Putamen (tissue), 1 donor: ENCODE measurements around the gene TCF7.

Experiments
- DNase-seq: peaks from one replicate; pipeline ENCODE4 v3.0.0-alpha.2; 2016; ENCODE audit warnings: low spot score

The TCF7 gene

DNA sequence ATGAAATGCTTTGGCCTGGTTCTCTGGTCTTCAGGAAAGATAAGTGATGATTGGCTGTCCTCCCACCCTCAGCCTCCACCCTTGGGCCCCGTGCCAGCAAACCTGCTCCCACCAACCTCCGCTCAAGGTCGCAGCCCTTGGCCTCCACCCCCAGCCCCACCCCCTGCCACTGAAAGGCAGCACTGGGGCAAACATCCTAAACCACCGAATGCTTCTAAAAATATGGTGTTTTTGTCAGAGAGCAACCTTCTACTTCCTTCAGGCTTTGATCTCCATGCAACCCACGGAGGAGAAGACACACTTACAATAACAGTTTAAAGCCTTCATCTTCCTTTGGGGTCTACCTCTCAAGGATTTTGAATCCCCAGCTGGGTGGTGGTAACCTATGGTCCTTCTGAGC lies 24.0 kb upstream of the TCF7 start:
- DNase-seq: no peak

DNA sequence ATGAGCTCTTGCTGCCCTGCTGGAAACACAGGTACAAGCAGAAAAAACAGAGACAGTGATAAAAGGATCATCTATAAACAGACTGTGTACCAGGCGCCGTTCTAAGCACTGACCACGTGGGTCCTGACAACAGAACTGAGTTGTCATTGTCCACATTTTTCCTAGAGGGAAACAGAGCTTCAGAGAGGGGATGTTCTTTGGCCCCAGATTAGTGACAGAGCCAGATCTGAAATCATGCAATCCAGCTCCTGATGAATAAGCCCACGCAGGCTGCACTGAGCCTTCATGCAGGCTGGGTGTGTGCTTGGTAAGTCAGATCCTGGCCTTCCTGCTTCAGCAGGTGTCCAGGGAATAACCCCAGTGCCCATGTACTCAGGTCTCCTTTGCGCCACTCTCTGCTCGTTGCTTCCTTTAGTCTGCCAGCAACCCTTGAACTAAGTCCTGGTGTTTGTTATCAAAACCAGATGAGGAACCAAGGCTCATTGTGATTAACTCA lies 22.8 kb upstream of the TCF7 start:
- no peak for DNase-seq

DNA sequence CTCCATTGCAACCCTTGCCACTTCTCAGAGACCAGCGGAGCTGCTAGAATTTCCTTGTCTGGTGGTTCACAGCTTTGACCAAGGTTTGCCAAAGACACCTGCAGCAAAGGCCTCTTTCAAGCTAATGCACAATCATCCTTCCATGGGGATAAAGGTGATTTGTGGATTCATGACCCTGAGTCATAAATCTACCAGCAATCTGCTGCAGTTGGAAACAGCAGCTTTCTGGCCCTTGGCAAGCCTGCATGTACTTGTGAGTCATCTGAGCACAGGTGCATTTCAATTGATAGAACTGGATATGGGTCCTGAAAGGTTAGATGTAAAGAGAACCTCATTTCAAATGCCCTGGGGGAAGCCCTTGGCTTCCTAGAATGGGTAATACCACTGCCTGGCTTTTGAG lies 21.6 kb upstream of the TCF7 start:
- no peak for DNase-seq

DNA sequence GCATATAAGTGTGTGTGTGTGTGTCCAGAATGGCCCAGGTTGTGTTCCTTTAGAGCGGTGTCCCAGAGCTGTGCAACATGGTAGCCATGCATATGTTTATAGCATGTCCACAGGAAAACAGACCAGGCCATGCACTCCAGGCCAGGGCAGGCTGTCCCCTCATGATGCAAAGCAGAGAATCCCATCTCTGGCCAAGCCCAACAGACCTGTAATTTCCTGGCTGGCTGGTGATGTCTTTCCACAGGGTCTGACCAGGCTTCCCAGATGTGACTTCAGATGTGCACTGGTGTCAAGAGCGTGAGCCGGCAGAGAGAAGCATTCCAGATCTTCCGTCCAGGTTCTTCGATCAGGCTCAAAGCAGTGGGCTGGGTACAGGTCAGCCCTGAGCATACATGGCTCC lies 21.1 kb upstream of the TCF7 start:
- no peak for DNase-seq

DNA sequence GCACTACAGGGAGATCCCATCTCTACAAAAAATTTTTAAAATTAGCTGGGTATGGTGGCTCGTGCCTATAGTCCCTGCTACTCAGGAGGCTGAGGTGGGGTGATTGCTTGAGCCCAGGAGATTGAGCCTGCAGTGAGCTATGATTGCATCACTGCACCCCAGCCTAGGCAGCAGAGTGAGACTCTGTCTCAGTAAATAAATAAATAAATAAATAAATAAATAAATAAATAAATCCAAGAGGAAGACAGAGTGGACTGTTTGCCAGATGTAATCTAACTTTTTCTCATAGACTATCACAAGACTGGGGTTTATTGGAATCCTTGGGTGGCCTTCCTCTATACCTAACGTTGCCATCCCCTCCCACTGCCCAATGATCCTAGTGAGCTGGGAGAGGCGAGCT lies 19.2 kb upstream of the TCF7 start:
- no peak for DNase-seq

DNA sequence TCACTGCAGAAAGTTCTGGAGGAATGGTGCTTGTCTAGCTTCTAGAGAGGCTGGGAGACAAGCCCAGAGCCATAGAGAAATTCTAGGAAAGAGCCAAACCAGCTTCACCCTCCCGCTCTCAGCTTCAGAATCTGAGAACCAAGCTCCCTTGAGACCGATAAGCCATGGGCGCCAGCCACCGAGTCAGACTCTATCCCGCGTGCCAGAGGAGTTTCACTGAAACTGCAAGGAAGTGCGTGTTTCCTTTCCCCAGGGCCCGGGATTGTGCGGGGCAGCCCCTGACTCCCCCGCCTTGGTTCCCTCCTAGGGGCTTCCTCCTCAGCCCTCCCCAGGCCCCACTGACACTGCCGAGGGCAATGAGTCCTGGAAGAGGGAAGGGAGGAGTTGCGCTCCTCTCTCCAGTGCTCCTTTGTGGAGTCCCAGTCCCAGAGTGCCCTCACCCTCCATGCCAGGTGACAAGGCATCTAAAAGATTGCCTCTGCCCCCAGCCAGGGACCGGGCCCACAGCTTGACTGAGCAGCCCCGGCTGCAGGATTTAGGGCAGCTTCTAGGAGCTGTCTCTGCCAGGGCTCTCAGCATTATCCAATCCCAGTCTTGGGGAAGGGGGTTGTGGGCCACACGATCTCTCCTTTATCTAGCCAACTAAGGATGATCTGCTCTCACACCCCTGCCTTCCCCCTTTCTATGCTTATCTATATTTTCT lies 18.4 kb upstream of the TCF7 start:
- DNase-seq: no peak

DNA sequence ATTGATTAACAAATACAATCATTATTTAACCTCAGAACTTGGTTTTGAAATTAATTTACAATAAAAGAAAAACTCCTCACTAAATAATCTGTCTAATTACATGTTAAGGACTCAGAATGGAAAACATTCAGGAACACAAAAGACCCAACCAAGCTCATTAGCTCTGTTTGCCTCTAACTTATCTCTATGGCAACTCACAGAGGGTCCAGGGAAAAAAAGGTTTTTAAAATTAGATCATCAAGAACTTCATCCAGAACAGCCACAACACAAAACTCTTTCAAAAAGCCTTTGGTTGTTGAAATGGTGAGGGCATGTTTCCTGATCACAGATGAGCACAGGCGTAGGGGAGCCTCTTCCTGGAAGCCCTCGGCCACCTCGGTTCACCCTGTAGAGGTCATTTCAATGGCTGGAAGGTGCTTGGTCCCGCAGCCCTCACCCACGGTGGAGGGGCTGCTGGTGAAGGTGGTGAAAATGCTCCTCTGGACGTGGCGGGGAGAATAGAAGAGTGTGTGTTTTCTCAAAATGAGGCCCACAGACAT lies 17.2 kb upstream of the TCF7 start:
- DNase-seq: no peak

DNA sequence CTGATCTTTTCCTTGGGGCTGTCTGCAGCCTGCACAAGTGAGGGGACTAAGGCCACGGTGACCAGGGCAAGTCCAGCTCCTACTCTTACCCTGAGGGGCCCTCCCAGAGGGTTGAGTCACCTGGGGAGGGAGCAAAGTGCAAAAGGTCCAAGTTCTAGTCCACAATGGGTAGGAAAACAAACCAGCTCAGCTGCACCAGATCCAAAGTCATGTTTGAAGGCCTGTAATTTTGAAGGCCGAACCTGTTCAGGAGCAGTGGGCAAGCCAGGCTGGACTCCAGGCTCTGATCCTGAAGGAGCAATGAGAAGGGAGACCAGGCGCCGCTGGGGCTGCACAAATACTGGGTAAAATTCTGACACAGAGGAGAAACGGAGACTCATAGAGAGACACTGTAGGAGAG lies 15.8 kb upstream of the TCF7 start:
- no peak for DNase-seq

DNA sequence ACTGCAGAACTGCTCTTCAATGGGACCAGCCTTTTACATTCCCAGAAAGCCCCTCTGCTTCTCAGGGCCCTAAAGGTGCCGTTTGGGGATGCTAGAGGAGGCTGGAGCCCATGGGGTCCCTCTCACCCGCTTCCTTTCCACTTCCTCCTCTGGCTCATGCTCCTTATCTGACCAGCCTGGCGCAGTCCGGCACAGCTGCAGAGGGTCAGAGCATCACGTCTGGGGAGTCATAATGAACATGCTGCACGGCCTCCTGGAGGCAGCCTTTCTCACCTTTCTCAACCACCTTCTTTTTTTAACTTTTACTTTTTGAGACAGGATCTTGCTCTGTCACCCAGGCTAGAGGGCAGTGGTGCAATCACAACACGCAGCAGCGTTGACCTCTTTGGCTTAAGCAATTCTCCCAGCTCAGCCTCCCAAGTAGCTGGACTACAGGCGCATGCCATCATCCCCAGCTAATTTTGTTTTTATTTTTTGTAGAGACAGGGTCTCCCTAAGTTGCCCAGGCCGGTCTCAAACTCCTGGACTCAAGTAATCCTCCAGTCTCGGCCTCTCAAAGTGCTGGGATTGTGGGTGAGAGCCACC lies 15.1 kb upstream of the TCF7 start:
- no peak for DNase-seq

DNA sequence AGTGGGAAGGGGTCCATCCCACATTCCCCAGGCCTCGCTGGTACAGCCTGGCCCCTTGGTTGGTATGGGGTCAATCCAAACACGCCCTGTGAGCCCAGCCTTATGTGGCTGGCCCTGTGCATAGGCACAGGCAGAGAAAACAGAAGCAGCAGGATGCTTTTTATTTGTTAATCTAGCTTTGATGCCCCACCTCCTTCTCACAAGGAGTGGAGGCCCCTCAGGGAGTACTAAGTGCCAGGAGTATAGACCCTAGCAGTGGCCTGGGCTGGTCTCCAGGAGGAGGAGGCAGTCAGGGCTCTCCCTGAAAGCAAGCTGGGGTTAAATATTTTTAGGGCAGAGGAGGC lies 14.6 kb upstream of the TCF7 start:
- no peak for DNase-seq

DNA sequence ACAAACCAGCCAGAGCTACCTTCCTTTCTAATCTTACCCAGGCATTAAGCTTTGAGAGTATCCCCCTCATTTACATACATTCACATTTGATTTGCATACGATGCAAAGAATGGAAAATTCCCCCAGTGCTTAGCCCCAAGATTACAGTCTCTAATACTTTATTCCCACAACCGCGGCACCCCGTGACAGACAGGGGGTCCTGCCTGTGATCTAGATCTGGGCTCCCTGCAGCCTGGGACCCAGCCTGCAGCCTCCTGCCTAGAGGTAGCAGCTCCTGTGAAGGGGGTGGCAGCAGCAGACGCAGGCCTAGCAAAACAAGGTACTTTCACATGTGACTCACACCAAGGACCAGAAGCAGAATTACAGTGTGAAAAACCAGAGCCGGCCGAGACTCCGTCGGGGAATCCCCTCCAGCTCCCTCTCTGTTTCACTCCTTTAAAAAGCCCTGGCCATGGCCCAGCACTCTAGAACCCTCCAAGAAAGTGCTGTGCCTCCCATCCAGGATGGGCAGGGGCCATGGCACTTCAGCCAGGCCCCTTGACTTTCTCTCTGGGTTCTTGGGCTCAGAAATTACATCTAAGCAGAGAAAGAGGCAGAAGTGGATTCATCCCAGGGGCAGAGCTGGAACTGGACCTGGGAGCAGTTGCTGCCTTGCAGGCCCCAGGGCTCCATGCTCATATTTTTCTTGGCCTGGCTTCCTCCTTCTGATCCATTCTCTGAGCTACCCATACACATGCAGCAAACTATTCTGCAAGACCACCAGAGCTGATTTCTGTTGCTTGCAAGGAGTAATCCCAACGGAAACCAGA lies 14.0 kb upstream of the TCF7 start:
- DNase-seq: no peak

DNA sequence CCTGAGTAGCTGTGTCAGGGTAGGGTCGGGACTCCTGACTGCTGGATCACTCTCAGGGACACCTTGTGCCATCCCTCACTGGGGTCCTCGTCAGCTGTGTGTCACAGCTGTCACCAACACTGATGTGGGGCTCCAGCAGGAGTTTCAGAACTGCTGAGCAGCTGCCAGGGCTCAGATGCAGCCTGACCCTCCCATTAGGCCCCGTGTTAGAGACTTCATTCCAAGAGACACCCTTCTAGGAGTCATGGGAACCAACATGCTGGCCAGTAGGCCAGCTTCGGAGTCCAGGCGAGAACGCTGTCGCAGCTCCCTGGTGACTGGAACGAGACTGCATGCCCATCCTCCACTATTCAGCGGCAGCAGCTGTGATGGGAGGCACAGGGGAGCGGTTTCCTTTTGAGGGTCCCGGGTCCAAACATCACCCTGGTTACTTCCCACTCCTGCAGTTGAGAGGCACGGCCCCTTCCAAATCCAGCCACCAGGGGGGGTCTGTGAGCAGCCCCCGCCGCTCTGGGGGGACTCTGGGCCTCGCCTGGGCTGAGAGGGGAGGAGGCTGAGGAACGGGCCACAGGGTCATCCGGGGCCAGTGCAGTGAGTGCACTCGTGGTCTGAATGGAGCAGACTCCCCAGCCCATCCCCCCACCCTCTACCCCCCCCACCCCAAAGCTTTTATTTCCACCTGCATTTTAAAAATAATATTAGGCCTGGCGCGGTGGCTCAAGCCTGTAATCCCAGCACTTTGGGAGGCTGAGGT lies 12.6 kb upstream of the TCF7 start:
- DNase-seq: peak; percentile 57

DNA sequence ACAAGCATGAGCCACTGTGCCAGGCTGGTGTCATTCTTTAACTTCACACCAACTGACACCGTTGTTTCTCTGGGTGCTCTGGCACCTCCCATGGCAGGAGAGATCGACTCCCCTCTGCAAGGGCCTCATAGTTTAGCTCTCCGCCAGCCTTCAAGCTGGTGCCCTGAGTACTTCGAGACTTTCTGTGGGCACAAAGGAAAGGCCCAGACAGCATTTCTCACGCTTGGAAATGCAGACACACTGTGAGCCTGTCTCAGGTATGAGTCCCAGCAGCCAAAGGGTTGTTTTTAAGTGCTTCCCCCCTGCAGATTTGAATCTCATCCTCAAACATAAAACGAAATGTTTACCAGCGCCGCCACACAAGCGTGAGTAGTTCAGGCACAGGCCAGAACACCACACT lies 11.1 kb upstream of the TCF7 start:
- no peak for DNase-seq

DNA sequence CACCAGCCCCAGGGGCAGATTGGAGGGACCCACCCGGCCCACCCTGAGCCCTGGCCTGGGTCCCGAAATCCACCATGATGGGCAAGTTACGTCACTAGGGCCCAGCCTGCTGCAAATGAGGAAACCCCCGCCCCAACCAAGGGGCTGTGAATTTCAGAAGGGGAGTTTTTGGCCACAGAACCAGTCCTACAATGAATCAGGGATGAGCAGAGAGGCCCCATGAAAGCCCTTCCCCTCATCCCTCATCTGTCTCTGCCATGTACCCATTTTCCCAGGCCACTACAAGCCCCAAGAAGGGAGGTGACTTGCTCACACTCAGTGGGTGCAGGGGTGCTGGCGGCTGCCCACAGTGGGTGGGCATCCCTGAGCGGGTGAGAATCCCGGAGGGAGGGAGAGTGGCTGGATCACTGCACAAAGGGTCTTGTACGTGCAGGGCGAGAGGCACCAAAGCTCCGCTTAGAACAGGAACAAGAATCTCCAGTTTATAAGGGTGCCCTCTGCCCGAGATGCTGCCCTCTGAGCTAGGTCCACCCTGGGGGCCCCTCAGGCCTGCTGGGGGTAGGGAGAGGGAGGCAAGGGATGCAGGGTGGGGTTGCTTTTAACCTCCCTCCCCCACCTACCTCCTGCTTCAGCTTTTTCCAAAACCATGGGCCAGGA lies 10.4 kb upstream of the TCF7 start:
- DNase-seq: no peak

DNA sequence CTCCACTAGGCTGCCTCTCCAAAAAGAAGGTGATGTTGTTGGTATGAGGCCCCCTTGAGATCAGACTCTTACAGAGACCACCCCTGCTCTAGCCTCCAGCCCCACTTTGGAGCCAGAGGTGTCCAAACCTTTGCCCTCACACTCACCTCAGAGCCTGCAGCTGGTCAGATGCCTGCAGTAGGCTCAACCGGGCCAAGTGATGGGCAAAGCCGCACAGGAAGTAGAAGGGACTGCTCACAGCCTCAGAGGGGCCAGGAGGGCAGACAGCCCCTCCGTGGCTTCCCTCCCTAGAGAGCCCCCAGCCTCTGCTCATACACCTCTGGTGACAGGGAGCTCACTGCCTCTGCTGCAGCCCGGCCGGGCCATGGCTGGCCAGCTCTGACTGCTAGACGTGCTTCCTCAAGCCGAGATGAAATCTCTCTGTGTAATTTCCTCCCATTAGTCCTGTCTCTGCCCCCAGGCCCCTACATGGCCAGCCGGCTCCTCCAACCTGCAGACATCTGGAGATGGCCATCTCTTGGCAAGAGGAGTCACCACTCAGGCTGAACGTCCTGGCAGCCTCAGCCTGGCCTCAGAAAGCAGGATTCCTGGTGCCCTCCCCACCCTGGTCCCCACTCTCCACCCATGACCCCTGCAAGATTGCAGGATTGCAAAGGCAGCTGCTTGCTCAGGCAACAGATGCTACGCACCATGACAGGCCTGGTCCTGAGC lies 7.3 kb upstream of the TCF7 start:
- DNase-seq: no peak

DNA sequence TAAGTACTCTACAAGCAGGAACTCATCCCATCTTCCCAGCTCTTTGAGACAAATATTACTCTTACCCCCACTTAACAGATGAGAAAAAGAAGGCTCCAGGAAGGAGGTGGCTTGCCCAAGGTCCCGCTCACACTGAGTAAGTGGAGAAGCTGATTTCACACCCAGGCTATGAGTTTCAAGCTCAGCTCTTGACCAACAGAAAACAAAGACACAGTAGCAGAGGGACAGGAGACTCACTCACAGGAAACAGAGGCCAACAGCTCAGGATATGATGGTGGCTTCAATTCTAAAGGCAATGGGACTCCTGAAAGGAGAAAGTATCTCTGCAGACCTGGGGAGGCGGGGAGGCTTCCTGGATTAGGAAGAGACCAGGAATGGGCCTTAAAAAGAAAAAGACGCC lies 6.7 kb upstream of the TCF7 start:
- no peak for DNase-seq

DNA sequence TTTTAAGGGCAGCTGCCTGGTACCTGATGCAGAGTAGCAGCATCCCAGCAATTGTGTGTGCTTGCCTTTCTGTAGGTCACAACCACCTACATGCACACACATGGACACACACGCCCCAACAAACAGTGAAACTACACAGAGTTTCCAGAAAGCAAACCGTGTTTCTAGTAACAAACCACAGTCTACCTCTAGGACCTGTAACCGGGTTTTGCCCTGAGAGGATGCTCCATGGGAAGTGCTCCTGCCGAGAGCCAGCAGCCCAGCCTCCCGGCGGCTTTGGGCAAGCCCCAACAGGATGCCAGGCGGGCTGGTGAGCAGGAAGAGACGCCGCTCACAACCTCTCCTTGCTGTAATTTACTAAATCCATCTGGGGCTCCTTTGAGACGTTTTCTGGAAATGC lies 4.1 kb upstream of the TCF7 start:
- no peak for DNase-seq

DNA sequence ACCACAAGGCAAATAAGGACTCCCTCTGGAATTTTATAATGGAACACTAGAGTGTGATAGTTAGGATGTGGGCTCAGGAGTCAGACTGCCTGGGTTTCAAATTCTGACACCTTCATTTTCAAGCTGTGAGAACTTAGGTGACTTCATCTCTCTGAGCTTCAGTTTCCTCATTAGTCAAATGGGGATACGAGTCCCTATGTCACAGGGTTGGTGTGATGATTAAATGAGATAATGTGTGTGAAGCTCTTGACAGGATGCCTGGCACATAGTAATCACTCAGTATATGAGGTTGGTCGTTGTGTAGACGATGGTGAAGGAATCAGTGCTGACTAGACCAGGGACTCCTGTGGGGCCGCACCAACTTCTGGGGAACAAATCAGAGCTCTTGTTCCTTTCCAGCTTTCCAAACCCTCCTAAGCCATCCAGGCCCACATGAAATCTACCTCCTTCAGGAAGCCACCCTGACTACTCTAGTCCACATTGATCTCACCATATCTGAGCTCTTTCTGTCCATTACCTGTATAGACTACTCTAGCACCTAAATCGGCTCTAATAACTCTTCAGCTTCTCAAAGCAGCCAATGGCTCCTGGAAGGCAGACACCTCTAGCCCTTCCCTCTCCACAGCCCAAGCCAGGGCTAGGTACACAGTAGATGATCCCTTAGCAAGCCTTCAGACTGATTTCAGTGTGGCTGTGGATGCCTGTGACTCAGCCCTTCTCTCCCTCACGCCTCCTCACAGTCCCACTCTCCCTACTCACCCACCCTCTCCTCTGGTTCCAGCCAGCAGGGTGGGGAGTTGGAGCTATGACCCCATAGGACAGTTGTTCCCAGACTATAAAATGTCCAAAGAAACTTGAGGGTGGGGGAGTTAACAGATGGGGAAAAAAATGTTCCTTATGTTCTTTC lies 2.5 kb upstream of the TCF7 start:
- no peak for DNase-seq

DNA sequence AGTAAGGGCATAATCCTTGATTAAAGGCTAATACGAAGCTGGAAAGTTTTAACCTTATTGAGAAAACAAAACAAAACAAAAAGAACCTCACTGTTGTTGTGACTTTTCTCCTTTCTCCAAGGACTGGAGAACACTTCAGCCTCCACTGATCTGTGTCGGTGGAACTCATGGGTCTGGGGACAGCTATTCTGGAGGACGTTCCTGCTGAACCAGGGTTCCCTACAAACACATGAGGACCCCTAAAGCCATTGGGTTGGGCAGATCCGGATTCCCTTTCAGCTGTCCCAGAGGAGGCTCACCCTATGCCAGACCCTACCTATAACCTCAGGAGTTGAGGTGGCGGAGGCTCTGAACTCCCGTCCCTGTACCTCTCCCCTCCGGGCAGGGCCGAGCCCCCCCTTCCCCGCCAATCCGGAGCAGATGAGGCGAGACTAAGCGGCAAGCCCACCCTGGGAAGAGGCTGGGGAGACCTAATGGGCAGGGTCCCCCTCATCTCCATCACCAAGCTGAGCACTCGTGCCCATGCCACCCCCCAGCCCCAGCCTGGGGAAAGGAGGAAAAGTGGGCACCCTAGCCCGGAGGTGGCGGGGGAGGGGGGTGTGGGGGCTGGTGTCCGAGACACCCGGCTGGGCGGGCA lies 1.6 kb upstream of the TCF7 start:
- no peak for DNase-seq
